Measurements from ENCODE around the gene ZBED4.

The ZBED4 gene

DNA sequence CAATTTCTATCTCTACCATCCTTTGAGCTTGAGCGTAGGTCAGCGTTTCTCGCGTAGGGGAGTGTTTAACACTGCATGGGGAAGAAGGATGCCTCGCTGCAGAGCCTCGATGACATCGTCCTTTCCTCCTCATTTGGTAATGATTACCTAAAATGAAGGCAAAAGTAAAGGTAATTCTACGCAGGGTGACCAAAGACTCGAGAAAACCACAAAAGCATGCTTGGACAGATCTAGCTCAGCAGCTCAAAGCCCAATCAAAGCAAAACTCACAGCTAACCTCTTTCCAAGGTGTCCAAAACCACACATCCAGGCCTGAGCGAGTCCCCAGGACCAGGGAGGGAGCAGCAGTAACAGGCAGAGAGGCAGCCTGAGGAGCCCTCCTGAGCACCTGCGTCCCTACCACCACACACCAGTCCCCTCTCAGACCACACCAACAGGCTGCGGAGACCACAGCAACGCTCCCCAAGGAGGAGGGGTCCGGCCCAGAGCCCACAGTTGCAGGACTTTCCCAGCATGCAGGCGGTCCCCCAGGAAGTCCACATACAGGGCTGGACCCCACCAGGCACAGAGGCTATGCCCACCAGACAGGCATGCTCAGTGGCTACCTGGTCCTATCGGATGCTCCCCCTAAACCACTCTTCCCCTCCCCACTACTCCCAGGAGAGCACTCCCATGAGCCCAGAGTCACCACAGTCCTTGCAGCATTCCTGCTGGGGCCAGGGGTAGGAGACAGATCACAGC lies 29.3 kb upstream of the ZBED4 start:
- Histone ChIP-seq H3K4me3 (peak overlapping the region; percentile 96), H3K27ac (no peak overlapping the region)
- TF ChIP-seq, protein P1, sequence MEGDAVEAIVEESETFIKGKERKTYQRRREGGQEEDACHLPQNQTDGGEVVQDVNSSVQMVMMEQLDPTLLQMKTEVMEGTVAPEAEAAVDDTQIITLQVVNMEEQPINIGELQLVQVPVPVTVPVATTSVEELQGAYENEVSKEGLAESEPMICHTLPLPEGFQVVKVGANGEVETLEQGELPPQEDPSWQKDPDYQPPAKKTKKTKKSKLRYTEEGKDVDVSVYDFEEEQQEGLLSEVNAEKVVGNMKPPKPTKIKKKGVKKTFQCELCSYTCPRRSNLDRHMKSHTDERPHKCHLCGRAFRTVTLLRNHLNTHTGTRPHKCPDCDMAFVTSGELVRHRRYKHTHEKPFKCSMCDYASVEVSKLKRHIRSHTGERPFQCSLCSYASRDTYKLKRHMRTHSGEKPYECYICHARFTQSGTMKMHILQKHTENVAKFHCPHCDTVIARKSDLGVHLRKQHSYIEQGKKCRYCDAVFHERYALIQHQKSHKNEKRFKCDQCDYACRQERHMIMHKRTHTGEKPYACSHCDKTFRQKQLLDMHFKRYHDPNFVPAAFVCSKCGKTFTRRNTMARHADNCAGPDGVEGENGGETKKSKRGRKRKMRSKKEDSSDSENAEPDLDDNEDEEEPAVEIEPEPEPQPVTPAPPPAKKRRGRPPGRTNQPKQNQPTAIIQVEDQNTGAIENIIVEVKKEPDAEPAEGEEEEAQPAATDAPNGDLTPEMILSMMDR (IDR thresholded peaks at IDR 0.05): no peak

DNA sequence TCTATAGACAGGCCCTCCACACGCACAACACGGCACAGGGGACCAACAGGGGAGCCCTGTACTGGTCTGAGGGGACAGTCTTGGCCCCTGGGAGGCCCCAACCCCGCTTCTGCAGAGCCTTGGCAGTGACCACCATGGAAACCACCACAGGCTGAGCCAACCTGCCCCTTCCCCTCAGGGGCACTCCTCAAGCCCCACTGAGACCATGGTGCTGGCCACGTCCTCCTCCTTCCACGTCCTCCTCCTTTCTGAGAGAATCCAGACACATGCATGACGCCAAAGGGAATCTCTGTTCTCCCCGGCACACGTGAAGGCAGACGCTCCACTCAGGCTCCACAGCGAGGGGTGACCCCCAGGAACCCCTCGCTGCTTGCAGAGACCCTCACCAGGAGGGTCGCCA lies 28.7 kb upstream of the ZBED4 start:
- TF ChIP-seq, protein P1 (IDR thresholded peaks at IDR 0.05): no peak
- DNase-seq (ENCODE audit: low spot score): no peak
- Histone ChIP-seq H3K27ac (no peak overlapping the region), H3K4me3 (peak overlapping the region; percentile 96)

More for the DNA sequence above, 29.3 kb upstream of the ZBED4 start:
- DNase-seq (ENCODE audit: low spot score): no peak

DNA sequence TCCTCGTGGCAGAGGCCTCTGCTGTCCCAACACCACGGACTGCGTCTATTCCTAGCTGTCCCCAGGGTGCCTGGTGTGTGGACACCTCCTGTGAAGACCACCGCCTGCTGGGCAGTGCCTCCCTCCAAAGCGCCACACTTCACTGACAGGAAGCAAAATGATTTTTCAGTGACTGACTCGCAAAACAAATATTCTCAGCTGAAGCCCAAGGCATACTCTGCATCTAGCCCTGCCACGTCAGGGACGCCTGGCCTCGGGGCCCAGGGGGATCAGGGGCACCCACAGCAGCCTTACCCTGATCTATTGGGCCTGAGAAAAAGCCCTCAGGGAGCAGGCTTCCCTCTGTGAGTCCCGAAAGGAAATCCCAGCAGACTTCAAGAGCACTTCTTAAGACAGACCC lies 28.2 kb upstream of the ZBED4 start:
- TF ChIP-seq, protein P1 (IDR thresholded peaks at IDR 0.05): no peak
- Histone ChIP-seq H3K4me3 (peak overlapping the region; percentile 96), H3K27ac (no peak overlapping the region)

DNA sequence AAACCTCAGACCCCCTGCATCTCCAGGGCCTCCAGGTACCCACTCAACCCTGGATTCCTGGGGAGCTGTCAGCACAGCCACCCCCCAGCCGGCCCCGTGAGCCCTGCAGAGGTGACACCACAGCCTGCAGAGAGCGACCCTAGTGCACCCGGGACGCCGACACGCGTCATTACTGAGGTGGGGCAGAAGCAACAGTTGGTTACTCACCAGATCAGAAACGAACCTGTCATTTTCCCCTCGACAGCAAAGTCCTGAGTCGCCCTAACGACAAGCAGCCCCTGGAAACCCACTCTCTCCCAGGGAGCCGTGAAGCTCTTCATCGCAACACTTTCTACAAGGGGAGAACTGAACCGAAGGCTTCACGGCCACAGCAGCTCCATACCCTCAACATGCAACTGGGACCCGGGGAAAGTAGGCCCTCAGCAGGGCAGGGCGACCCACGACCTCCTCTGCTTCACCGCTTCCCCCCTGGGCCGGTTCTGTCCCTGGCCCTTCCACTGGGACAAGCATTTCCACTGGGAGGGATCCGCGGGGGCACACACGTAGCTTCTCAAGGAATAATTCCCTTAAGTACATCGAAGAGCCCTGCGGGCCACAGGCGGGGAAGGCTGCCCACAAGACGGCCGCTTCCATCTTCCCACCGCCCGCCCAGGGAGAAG lies 27.6 kb upstream of the ZBED4 start:
- peak overlapping the region; percentile 86 to 95 for H3K27ac ChIP-seq
- TF ChIP-seq, protein P1 (IDR thresholded peaks at IDR 0.05): no peak
- no peak for DNase-seq (ENCODE audit: low spot score)
- H3K4me3 ChIP-seq: peak overlapping the region; percentile 96

More for the DNA sequence above, 28.2 kb upstream of the ZBED4 start:
- no peak for DNase-seq (ENCODE audit: low spot score)

DNA sequence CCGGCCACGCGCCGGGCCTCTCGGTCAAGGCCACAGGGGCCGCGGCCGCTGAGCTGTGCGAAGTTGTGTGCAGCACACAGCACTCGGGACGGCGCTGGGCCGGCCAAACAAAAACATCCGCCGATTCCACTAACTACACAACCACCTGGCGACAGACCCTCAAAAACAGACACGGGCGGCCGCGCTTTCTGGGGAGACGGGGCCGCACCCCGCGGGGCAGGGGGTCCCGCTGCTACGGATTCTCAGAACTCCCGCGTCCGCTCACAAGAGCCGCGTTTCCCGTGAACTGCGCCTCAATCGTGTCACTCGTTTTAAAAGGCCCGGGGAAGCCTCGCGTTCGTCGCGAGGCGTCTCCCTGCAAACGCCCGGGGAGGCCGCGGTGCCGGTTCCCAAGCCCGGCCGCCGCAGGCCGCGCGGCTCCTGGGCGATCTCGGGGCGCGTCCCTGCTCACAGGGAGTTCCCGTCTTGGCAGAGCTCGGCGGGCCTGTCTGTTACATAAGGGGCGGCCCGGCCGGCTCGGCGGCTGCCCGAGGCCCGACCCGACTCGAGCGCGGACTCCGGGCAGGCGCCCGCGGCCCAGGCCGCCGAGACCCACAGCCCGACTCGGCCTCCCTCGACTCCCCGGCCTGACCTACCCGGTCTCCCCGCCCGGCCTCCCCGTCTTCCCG lies 26.9 kb upstream of the ZBED4 start:
- no peak for DNase-seq (ENCODE audit: low spot score)
- Histone ChIP-seq H3K27ac (peak overlapping the region; percentile 86 to 95), H3K4me3 (peak overlapping the region; percentile 96)
- TF ChIP-seq, protein P1 (IDR thresholded peaks at IDR 0.05): no peak

DNA sequence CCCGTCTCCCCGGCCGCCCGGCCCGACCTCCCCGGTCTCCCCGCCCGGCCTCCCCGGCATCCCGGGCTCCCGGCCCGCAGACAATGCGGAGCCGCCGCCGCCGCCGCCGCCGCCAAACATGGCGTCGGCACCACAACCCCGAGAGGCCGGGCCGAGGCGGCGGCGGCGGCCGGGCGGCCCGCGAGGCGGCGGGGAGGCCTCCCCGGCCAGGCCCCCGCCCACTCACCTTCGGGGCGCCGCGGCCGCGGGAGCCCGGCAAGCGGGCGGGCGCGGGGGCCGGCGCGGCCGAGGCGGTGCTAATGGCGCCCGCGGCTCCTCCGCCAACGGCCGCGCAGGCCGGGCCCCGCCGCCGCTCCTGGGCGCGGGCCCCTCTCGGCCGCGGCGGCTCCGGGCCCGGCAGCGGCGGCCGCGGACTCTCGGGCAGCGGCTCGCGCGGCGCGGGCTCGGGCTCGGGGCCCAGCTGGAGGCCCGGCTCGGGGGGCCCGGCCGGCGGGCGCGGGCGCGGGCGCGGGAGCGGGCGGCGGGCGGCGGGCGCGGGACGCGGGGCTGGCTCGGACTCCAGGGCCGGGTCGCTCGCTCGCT lies 26.3 kb upstream of the ZBED4 start:
- no peak for DNase-seq (ENCODE audit: low spot score)
- Histone ChIP-seq H3K4me3 (peak overlapping the region; percentile 96), H3K27ac (peak overlapping the region; percentile 86 to 95)
- TF ChIP-seq, protein P1 (IDR thresholded peaks at IDR 0.05): no peak

Measured in coronary artery (tissue), 2 donors.